Naive thymus-derived CD4-positive, alpha-beta T cell (primary cell): ENCODE measurements around the gene HNRNPL. TPM values are rescaled to one million over a fixed set of nuclear protein-coding genes. Genes with fewer than 3 reads are reported as not detected.
"Not testable (repeated sequence)": the region's sequence is repeated elsewhere in the genome, so short reads cannot be mapped to it uniquely, and the experiment has no call there.

ENCODE experiments used
- ATAC-seq: fragments of 150-1000 bp; cut with Tn5 transposase; 2 replicates; pipeline ENCODE4 v1.10.0; 2021; ENCODE audit warnings: mild to moderate bottlenecking, moderate library complexity
- CTCF ChIA-PET: fragments of 350-600 bp; sonication (Branson Sonifier 250); formaldehyde crosslinking; loops from one replicate; lab custom pipeline; 2021; ENCODE audit warnings: antibody characterized with exemption; lab: Charles Lee
- POLR2A ChIA-PET: fragments of 350-600 bp; sonication (Branson Sonifier 250); formaldehyde crosslinking; loops from one replicate; lab custom pipeline; 2021; ENCODE audit warnings: antibody characterized with exemption, inconsistent platforms; lab: Charles Lee
- DNase-seq, 9 donors: peaks; one replicate each; pipeline versions ENCODE4 v3.0.0 to v3.0.0-alpha.2; 2020 to 2022; ENCODE audit warnings: mixed read lengths in 1 of 9
- H3K27ac ChIP-seq: one replicate; pipeline ENCODE4 v1.7.0; 2013; ENCODE audit warnings: mild to moderate bottlenecking, low read depth, low read length, moderate library complexity
- H3K27me3 ChIP-seq, 2 donors: one replicate each; pipeline ENCODE4 v1.7.0; 2013; ENCODE audit warnings: low read length in 2 of 2, mild to moderate bottlenecking in 2 of 2, moderate library complexity in 2 of 2; ENCODE audit not compliant: control insufficient read depth in 2 of 2, insufficient read depth in 2 of 2
- H3K36me3 ChIP-seq, 3 experiments: 1 replicate in 2 of 3; 2 replicates in 1 of 3; pipeline ENCODE4 v1.7.0; 2013; ENCODE audit warnings: low read length in 3 of 3, mild to moderate bottlenecking in 3 of 3, moderate library complexity in 1 of 3; ENCODE audit not compliant: insufficient read depth in 3 of 3, control insufficient read depth in 2 of 3
- H3K4me1 ChIP-seq, 2 donors: one replicate each; pipeline ENCODE4 v1.7.0; 2013; ENCODE audit warnings: low read length in 2 of 2, mild to moderate bottlenecking in 2 of 2, moderate library complexity in 1 of 2; ENCODE audit not compliant: control insufficient read depth in 2 of 2, insufficient read depth in 2 of 2
- H3K4me3 ChIP-seq: 2 replicates; pipeline ENCODE4 v1.7.0; 2013; ENCODE audit warnings: mild to moderate bottlenecking, low read length
- H3K9me3 ChIP-seq, 3 experiments: 1 replicate in 2 of 3; 2 replicates in 1 of 3; pipeline ENCODE4 v1.7.0; 2013; ENCODE audit warnings: low read length in 3 of 3; ENCODE audit not compliant: control insufficient read depth in 2 of 3
- H3K27ac Mint-ChIP-seq, 9 donors: one replicate each; pipeline ENCODE4 v1.8.0; 2020 to 2022; ENCODE audit warnings: mixed read lengths in 9 of 9, mild to moderate bottlenecking in 8 of 9, moderate library complexity in 5 of 9, inconsistent platforms in 2 of 9
- H3K27me3 Mint-ChIP-seq, 5 donors: one replicate each; pipeline ENCODE4 v1.8.0; 2021 to 2022; ENCODE audit warnings: mixed read lengths in 5 of 5, mild to moderate bottlenecking in 1 of 5
- H3K36me3 Mint-ChIP-seq, 5 donors: one replicate each; pipeline ENCODE4 v1.8.0; 2020 to 2022; ENCODE audit warnings: mixed read lengths in 5 of 5, mild to moderate bottlenecking in 3 of 5, inconsistent platforms in 1 of 5
- H3K4me1 Mint-ChIP-seq, 7 donors: one replicate each; pipeline ENCODE4 v1.8.0; 2020 to 2022; ENCODE audit warnings: mixed read lengths in 7 of 7, mild to moderate bottlenecking in 3 of 7, inconsistent platforms in 1 of 7
- H3K4me3 Mint-ChIP-seq, 10 donors: one replicate each; pipeline ENCODE4 v1.8.0; 2020 to 2022; ENCODE audit warnings: mild to moderate bottlenecking in 10 of 10, mixed read lengths in 10 of 10, moderate library complexity in 6 of 10, inconsistent platforms in 2 of 10
- H3K9me3 Mint-ChIP-seq, 11 donors: one replicate each; pipeline ENCODE4 v1.8.0; 2020 to 2022; ENCODE audit warnings: mixed read lengths in 11 of 11, mild to moderate bottlenecking in 4 of 11, inconsistent platforms in 1 of 11, moderate library complexity in 1 of 11
- intact Hi-C, 2 donors: fragments of 100-400 bp; cut with micrococcal nuclease; formaldehyde crosslinking; loops; one replicate each; pipeline ENCODE4 v1.15.1; 2023
- polyA plus RNA-seq, 2 donors: library from polyadenylated mRNA; unstranded; fragments of 300-500 nt; fragmentation: Illumina TruSeq; gene quantifications; one replicate each; pipeline ENCODE4 v1.2.3, GENCODE V29; 2021
- total RNA-seq, 6 experiments: library from RNA in 5 of 6; stranded (reverse) in 5 of 6; gene quantifications; 1 replicate in 5 of 6; 2 replicates in 1 of 6; pipeline ENCODE4 v1.2.3 and lab custom pipeline; 2021 to 2026

Gene HNRNPL
- total and polyA plus RNA-seq, 7 experiments from 2014 or later: 70.6 to 539 (median 349) TPM

DNA sequence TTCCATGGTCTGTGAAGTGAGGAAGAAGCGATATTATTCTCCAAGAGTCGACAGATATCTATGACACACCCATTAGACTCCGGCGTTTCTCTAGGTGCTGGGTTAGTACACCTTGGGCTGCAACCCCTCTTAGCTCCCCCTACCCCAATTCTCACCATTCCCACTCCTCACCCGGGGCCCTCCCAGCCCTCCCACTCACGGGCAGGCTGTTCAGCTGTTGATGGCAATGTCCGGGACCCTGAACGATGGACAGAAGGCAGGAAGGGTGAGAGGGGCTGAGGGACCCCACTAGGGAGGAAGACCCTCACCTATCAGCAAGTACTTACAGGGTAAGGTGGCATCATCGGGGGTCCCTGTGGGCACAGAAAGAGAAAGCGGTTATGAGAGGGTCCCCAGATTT lies 46.2 kb downstream of the HNRNPL start:
- POLR2A ChIA-PET: no interaction called here
- no peaks in the 10 kb centered on the region for H3K9me3 Mint-ChIP-seq

DNA sequence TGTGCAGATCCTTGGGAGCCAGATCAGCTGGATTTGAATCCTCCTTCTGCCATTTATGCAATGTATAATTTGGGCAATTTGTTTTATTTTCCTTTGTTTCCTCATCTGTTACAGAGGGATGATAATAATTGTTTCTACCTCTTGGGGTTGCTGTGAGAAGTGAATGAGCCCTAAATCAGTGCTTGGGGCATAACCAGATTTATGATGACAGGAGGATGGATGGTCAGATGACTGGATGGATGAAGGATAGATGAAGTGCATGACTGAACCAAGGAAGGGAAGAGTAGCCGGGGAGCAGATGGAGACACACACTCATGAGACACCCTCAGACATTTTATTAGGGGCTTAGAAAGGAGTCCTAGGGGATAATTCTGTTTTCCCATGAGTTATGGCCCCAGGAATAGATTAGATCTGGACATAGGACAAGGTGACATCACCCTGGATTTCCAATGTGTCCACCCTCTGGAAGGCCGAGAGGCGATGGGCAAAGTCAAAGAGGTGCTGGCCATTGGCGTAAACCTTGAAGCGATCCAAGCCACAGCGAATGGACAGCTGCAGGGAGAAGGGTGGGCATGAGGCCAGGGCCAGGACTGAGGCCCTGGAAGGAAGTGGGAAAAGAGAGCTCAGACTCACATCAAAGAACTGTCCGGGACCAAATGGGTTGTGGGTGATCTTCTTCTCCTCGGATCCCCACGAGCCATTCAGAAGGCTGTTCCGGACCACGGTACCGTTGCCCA lies 48.3 kb downstream of the HNRNPL start:
- Mint-ChIP-seq H3K9me3 (no peaks in the 10 kb centered on the region), H3K27me3 (no peaks in the 10 kb centered on the region), H3K4me1 (peaks cover 5 to 8% (median 6%) of the 10 kb centered on the region in 7 donors), H3K36me3 (peaks cover 0 to 11% (median 4%) of the 10 kb centered on the region in 5 donors), H3K27ac (no peak overlapping the region), H3K4me3 (no peak overlapping the region)
- ATAC-seq (no peak), DNase-seq (no peak)
- Histone ChIP-seq H3K27me3 (no peaks in the 10 kb centered on the region), H3K4me3 (no peak overlapping the region), H3K36me3 (peaks cover 0 to 10% (median 0%) of the 10 kb centered on the region in 3 experiments), H3K27ac (no peak overlapping the region), H3K4me1 (no peaks in the 10 kb centered on the region), H3K9me3 (no peaks in the 10 kb centered on the region)
- POLR2A ChIA-PET: interaction anchor here (0.5 to 1.1 kb wide), 2 partner anchors 10 to 180 kb away, joined by 3 read pairs; no protein-coding TSS in a partner anchor
- intact Hi-C loops: no loop called here
- CTCF ChIA-PET: interaction anchor here (0.5 kb wide), 1 partner anchor 416 kb away, joined by 4 read pairs; no protein-coding TSS in a partner anchor

More for the DNA sequence above, 46.2 kb downstream of the HNRNPL start:
- Histone ChIP-seq H3K27ac (no peak overlapping the region), H3K27me3 (no peaks in the 10 kb centered on the region), H3K36me3 (peaks cover 0 to 10% (median 0%) of the 10 kb centered on the region in 3 experiments), H3K4me1 (no peaks in the 10 kb centered on the region), H3K9me3 (no peaks in the 10 kb centered on the region), H3K4me3 (no peak overlapping the region)
- intact Hi-C loops: no loop called here
- no peaks in the 10 kb centered on the region for H3K27me3 Mint-ChIP-seq
- H3K36me3 Mint-ChIP-seq: peaks cover 2 to 11% (median 5%) of the 10 kb centered on the region in 5 donors
- peaks cover 5 to 10% (median 8%) of the 10 kb centered on the region in 7 donors for H3K4me1 Mint-ChIP-seq
- no peak overlapping the region for H3K27ac Mint-ChIP-seq
- no peak overlapping the region for H3K4me3 Mint-ChIP-seq
- no peak for DNase-seq
- CTCF ChIA-PET: no interaction called here
- no peak for ATAC-seq

DNA sequence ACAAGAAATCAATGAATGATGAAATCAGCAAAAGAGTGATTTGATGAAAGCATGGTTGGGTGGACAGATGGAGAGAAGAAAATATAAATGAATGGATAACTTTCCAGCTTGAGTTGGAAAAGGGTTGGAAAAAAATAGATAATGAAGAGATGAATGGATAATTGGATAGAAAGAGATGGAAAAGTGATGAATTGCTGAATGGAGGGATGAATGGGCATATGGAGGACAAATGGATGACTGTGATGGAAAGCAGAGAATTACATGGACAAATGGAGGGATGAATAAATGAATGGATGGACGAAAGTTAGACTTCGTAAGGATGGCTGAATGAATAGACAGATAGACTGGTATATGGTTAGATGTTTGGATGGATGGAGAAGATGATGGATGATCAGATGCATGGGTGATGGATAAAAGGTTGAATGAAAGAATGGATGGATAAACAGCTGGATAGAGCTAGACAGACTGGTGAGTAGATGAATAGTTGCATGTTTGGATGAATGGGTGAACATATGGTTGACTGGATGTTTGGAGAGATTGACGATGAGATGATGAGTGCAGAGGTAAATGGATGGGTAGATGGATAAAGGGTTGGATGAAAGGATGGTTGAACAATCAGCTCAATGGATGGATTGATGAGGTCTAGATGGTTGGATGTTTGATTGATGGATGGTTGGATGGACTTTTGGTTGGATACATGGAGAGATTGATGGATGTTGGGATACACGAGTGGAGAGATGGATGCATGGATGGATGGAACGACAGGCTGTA lies 49.0 kb downstream of the HNRNPL start:
- intact Hi-C loops: no loop called here
- POLR2A ChIA-PET: no interaction called here
- no peaks in the 10 kb centered on the region for H3K9me3 ChIP-seq
- CTCF ChIA-PET: interaction anchor here (0.6 kb wide), 2 partner anchors 17 to 87 kb away, joined by 3 read pairs; no protein-coding TSS in a partner anchor
- Mint-ChIP-seq H3K27me3 (peaks cover 0 to 2% (median 0%) of the 10 kb centered on the region in 5 donors), H3K4me3 (no peak overlapping the region), H3K27ac (no peak overlapping the region), H3K36me3 (peaks cover 0 to 11% (median 4%) of the 10 kb centered on the region in 5 donors), H3K9me3 (no peaks in the 10 kb centered on the region), H3K4me1 (peaks cover 5 to 8% (median 6%) of the 10 kb centered on the region in 7 donors)
- DNase-seq (no peak), ATAC-seq (no peak)
- no peaks in the 10 kb centered on the region for H3K27me3 ChIP-seq
- H3K36me3 ChIP-seq: peaks cover 0 to 10% (median 0%) of the 10 kb centered on the region in 3 experiments
- no peak overlapping the region for H3K27ac ChIP-seq
- H3K4me3 ChIP-seq: no peak overlapping the region
- H3K4me1 ChIP-seq: no peaks in the 10 kb centered on the region

DNA sequence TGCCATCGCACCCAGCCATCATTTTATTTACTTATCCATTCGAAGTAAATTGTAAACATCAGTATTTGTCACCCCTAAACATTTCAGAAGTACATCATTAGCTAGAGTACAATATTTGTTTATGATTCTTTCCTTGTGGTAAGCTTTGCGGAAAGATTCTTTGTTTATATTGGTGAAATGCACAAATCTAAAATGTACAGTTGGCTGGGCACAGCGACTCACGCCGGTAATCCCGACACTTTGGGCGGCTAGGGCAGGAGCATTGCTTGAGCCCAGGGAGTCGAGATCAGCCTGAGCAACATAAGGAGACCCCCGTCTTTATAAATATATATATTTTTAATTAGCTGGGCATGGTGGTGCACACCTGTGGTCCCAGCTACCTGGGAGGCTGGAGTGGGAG lies 50.7 kb downstream of the HNRNPL start:
- ChIA-PET CTCF (interaction anchor here (0.6 kb wide), 1 partner anchor 23 kb away, joined by 4 read pairs; no protein-coding TSS in a partner anchor), POLR2A (no interaction called here)
- Mint-ChIP-seq H3K27ac (no peak overlapping the region), H3K9me3 (no peaks in the 10 kb centered on the region), H3K36me3 (peaks cover 0 to 4% (median 2%) of the 10 kb centered on the region in 5 donors), H3K4me3 (no peak overlapping the region), H3K4me1 (peaks cover 0 to under 1% (median 0%) of the 10 kb centered on the region in 7 donors), H3K27me3 (peaks cover 0 to 6% (median 0%) of the 10 kb centered on the region in 5 donors)
- ATAC-seq: no peak
- no peak overlapping the region for H3K4me3 ChIP-seq
- peaks cover 0 to 10% (median 0%) of the 10 kb centered on the region in 3 experiments for H3K36me3 ChIP-seq
- no peaks in the 10 kb centered on the region for H3K27me3 ChIP-seq
- no peaks in the 10 kb centered on the region for H3K4me1 ChIP-seq
- intact Hi-C loops: no loop called here
- DNase-seq: no peak
- H3K9me3 ChIP-seq: no peaks in the 10 kb centered on the region
- no peak overlapping the region for H3K27ac ChIP-seq

DNA sequence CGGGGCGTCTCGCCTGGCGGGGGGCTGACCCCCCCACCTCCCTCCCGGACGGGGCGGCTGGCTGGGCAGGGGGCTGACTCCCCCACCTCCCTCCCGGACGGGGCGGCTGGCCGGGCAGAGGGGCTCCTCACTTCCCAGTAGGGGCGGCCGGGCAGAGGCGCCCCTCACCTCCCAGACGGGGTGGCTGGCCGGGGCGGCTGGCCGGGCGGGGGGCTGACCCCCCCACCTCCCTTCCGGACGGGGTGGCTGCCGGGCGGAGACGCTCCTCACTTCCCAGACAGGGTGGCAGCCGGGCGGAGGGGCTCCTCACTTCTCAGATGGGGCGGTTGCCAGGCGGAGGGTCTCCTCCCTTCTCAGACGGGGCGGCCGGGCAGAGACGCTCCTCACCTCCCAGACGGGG lies 52.0 kb downstream of the HNRNPL start:
- H3K27me3 ChIP-seq, POLR2A ChIA-PET, H3K27ac ChIP-seq, H3K9me3 ChIP-seq, DNase-seq, H3K4me1 ChIP-seq, H3K36me3 ChIP-seq, CTCF ChIA-PET, H3K27ac Mint-ChIP-seq, H3K4me1 Mint-ChIP-seq, H3K36me3 Mint-ChIP-seq, intact Hi-C loops, H3K4me3 ChIP-seq, H3K4me3 Mint-ChIP-seq, H3K9me3 Mint-ChIP-seq, H3K27me3 Mint-ChIP-seq, ATAC-seq: not testable (repeated sequence)

- Histone ChIP-seq H3K27ac (no peak overlapping the region), H3K4me3 (no peak overlapping the region), H3K27me3 (no peaks in the 10 kb centered on the region), H3K9me3 (no peaks in the 10 kb centered on the region), H3K36me3 (peaks cover 0 to 2% (median 0%) of the 10 kb centered on the region in 3 experiments), H3K4me1 (no peaks in the 10 kb centered on the region)
- ChIA-PET POLR2A (interaction anchor here (0.6 kb wide), 1 partner anchor 37 kb away, joined by 3 read pairs; no protein-coding TSS in a partner anchor), CTCF (interaction anchor here (1.1 kb wide), 1 partner anchor 73 kb away, joined by 3 read pairs; no protein-coding TSS in a partner anchor)
- H3K9me3 Mint-ChIP-seq: no peaks in the 10 kb centered on the region
- ATAC-seq: no peak
- no peak overlapping the region for H3K4me3 Mint-ChIP-seq
- H3K27me3 Mint-ChIP-seq: peaks cover 0 to 10% (median 0%) of the 10 kb centered on the region in 5 donors
- H3K4me1 Mint-ChIP-seq: peaks cover 0 to 10% (median 5%) of the 10 kb centered on the region in 7 donors
- no peak overlapping the region for H3K27ac Mint-ChIP-seq
- no peak for DNase-seq
- peaks cover 0 to 4% (median 0%) of the 10 kb centered on the region in 5 donors for H3K36me3 Mint-ChIP-seq
- intact Hi-C loops: no loop called here
Measured at GRCh38 chr19:38796154-38796553, 53.6 kb downstream of the HNRNPL start.
